Forelimb muscle (tissue), 1 donor: ENCODE results near the gene BHLHA9. TPM values are rescaled to one million over a fixed set of nuclear protein-coding genes. Genes with fewer than 3 reads are reported as not detected.
"Not testable (repeated sequence)": the region's sequence is repeated elsewhere in the genome, so short reads cannot be mapped to it uniquely, and the experiment has no call there.

Experiments used
- DNase-seq: peaks from one replicate; pipeline ENCODE4 v3.0.0-alpha.2; 2013; ENCODE audit warnings: low read depth
- polyA plus RNA-seq: library from polyadenylated mRNA; unstranded; fragments of 120-200 nt; gene quantifications from one replicate; pipeline ENCODE4 v1.2.1, GENCODE V29; 2013; ENCODE audit not compliant: insufficient read length

Gene BHLHA9
- polyA plus RNA-seq: not detected

GRCh38 chr17:1270210-1271029, at the start of gene BHLHA9:
BHLHA9 (plus strand) TSS chr17:1270444; CDS start chr17:1270564, 120 bp downstream.
- DNase-seq: no peak

GRCh38 chr17:1221209-1221608, 49.0 kb upstream of the BHLHA9 start:
- DNase-seq: no peak

- no peak for DNase-seq
Measured at GRCh38 chr17:1222321-1222720, 47.9 kb upstream of the BHLHA9 start.

GRCh38 chr17:1223662-1224061, 46.6 kb upstream of the BHLHA9 start:
- no peak for DNase-seq

- DNase-seq: no peak
Measured at GRCh38 chr17:1224330-1224729, 45.9 kb upstream of the BHLHA9 start.

GRCh38 chr17:1226308-1226707, 43.9 kb upstream of the BHLHA9 start:
- no peak for DNase-seq

- no peak for DNase-seq
Measured at GRCh38 chr17:1227365-1227764, 42.9 kb upstream of the BHLHA9 start.

GRCh38 chr17:1227917-1228780, 42.1 kb upstream of the BHLHA9 start:
- DNase-seq: no peak

GRCh38 chr17:1228781-1229348, 41.4 kb upstream of the BHLHA9 start:
- no peak for DNase-seq

GRCh38 chr17:1229349-1229899, 40.8 kb upstream of the BHLHA9 start:
- DNase-seq: no peak

- no peak for DNase-seq
Measured at GRCh38 chr17:1229900-1230501, 40.2 kb upstream of the BHLHA9 start.

- no peak for DNase-seq
Measured at GRCh38 chr17:1231456-1231855, 38.8 kb upstream of the BHLHA9 start.

GRCh38 chr17:1232331-1232730, 37.9 kb upstream of the BHLHA9 start:
- DNase-seq: no peak

- DNase-seq: no peak
Measured at GRCh38 chr17:1232786-1233185, 37.5 kb upstream of the BHLHA9 start.

GRCh38 chr17:1234455-1234854, 35.8 kb upstream of the BHLHA9 start:
- DNase-seq: no peak

- no peak for DNase-seq
Measured at GRCh38 chr17:1237471-1237870, 32.8 kb upstream of the BHLHA9 start.

- DNase-seq: no peak
Measured at GRCh38 chr17:1239210-1239609, 31.0 kb upstream of the BHLHA9 start.

GRCh38 chr17:1240426-1240825, 29.8 kb upstream of the BHLHA9 start:
- DNase-seq: not testable (repeated sequence)

GRCh38 chr17:1241929-1242328, 28.3 kb upstream of the BHLHA9 start:
- peak; percentile 63 for DNase-seq

GRCh38 chr17:1244606-1245012, 25.6 kb upstream of the BHLHA9 start:
- DNase-seq: no peak

GRCh38 chr17:1251866-1252608, 18.2 kb upstream of the BHLHA9 start:
- DNase-seq: no peak
